ENCODE data around the gene GPR78. TPM values are rescaled to one million over a fixed set of nuclear protein-coding genes. Genes with fewer than 3 reads are reported as not detected.

GPR78 gene
- total and polyA plus RNA-seq, 2 of the 8 experiments (the other 6 are each of a cell fraction or from before 2014, with no cell fraction given) = 1.0 to 3.0 TPM

GRCh38 chr4:8595237-8596087 is 15.3 kb downstream of the GPR78 start:
- H4K20me1 ChIP-seq (replicated peaks in 1 of 2; ENCODE audit: control insufficient read depth in 1 of 2, insufficient read depth in 2 of 2, low read length in 2 of 2) = peaks cover 7 to 22% of the 10 kb centered on the region in 2 experiments
- H2BK20ac ChIP-seq (ENCODE audit: low read length) = no peak overlapping the region
- H3K27ac ChIP-seq (ENCODE audit: low read depth, low read length) = no peak overlapping the region
- ChIA-PET POLR2A (ENCODE audit: partially characterized antibody) (no interaction called here), CTCF (ENCODE audit: partially characterized antibody) (interaction anchor here (0.7 to 5.8 kb wide), 10 partner anchors 11 to 125 kb away, joined by 3 to 49 read pairs (median 4); no protein-coding TSS in a partner anchor)
- peaks cover 11% of the 10 kb centered on the region for H3K79me1 ChIP-seq (ENCODE audit: low read depth, low read length)
- H3K23ac ChIP-seq (ENCODE audit: insufficient read length) = no peak overlapping the region
- H2AK5ac ChIP-seq (ENCODE audit: low read depth, low read length) = no peak overlapping the region
- no peak overlapping the region for H4K5ac ChIP-seq (ENCODE audit: insufficient read length, low read depth, low read length)
- no peak overlapping the region for H3K9ac ChIP-seq (replicated peaks in 1 of 4; ENCODE audit: extremely low read depth in 1 of 4, low read depth in 3 of 4, low read length in 3 of 4)
- no peak for FAIRE-seq
- peaks cover 14% of the 10 kb centered on the region; the same call in 1 of the 2 replicates for H3K23me2 ChIP-seq (ENCODE audit: low read depth, low read length)
- H2BK5ac ChIP-seq (ENCODE audit: low read depth, low read length) = no peak overlapping the region
- no peak overlapping the region for H2AFZ ChIP-seq (ENCODE audit: low read length)
- no peak overlapping the region for H2BK120ac ChIP-seq (replicated peaks; ENCODE audit: low read depth, low read length)
- H3K9me3 ChIP-seq (ENCODE audit: insufficient read depth in 2 of 2, low read depth in 1 of 2, low read length in 1 of 2) = no peaks in the 10 kb centered on the region
- H2BK12ac ChIP-seq (ENCODE audit: low read depth, low read length) = no peak overlapping the region
- no peak overlapping the region for H3K4ac ChIP-seq (replicated peaks; ENCODE audit: insufficient read length, low read depth, low read length)
- H3K4me1 ChIP-seq (replicated peaks in 1 of 4; ENCODE audit: control insufficient read depth in 3 of 4, insufficient read depth in 4 of 4, low read length in 3 of 4) = peaks cover 0 to 24% (median 20%) of the 10 kb centered on the region in 4 experiments; a peak in 6 of 7 replicates
- H3K4me2 ChIP-seq (ENCODE audit: insufficient read depth in 1 of 2, low read depth in 2 of 2, low read length in 2 of 2) = no peak overlapping the region
- DNase-seq (ENCODE audit: low read depth in 1 of 2, low spot score in 2 of 2) = no peak
- 93% methylated on average over 16 of the region's 16 CpGs; no CpG with 5 or more reads in 1 of the 2 experiments for WGBS, 2 experiments (ENCODE audit: extremely low coverage in 1 of 2, insufficient coverage in 1 of 2, insufficient read length in 1 of 2, insufficient replicate concordance in 2 of 2, low coverage in 1 of 2, low lambda C conversion rate in 2 of 2, missing lambda C conversion rate in 1 of 2)
- H4K91ac ChIP-seq (replicated peaks; ENCODE audit: insufficient read length, low read length) = no peak overlapping the region
- no peak overlapping the region for H3K18ac ChIP-seq (ENCODE audit: extremely low read depth, low read length)
- peaks cover 0 to 20% of the 10 kb centered on the region in 2 experiments; a peak in 1 of 4 replicates for H3K79me2 ChIP-seq (ENCODE audit: control insufficient read depth in 1 of 2, insufficient read depth in 2 of 2, low read length in 2 of 2)
- no peak overlapping the region for H4K8ac ChIP-seq (ENCODE audit: extremely low read depth, insufficient read depth, low read length)
- peaks cover 0 to 3% (median 0%) of the 10 kb centered on the region in 4 experiments; a peak in 3 of 8 replicates for H3K36me3 ChIP-seq (ENCODE audit: control insufficient read depth in 2 of 4, insufficient read depth in 4 of 4, low read length in 3 of 4)
- H3K14ac ChIP-seq (ENCODE audit: insufficient read length) = no peak overlapping the region
- 0 out of 7 replicates have a peak, but pooled peaks cover 0 to 3% (median under 1%) of the 10 kb centered on the region in 4 experiments for H3K27me3 ChIP-seq (replicated peaks in 1 of 4; ENCODE audit: control insufficient read depth in 3 of 4, extremely low read depth in 1 of 4, insufficient read depth in 3 of 4, low read length in 3 of 4)
- H3K56ac ChIP-seq (replicated peaks; ENCODE audit: insufficient read length, low read depth, low read length) = no peak overlapping the region
- no peak overlapping the region for H2BK15ac ChIP-seq (ENCODE audit: low read length)
- no peak overlapping the region for H3K4me3 ChIP-seq (ENCODE audit: extremely low read depth in 1 of 4, insufficient read depth in 2 of 4, low read depth in 3 of 4, low read length in 4 of 4)
- TF ChIP-seq SIRT6 (IDR thresholded peaks at IDR 0.05; ENCODE audit: low read length) = no peak
- no peak for TF ChIP-seq POU5F1 (IDR thresholded peaks at IDR 0.05; ENCODE audit: low read depth, low read length)
- no peak for TF ChIP-seq TEAD4 (IDR thresholded peaks at IDR 0.05; ENCODE audit: low read depth, low read length)
- TF ChIP-seq EGR1 (IDR thresholded peaks at IDR 0.05; ENCODE audit: borderline replicate concordance, low read depth, low read length) = no peak
- TF ChIP-seq CTCF (IDR thresholded peaks at IDR 0.05; ENCODE audit: control extremely low read depth in 1 of 3, insufficient read depth in 1 of 3, low read depth in 1 of 3, low read length in 3 of 3) = no peak
- no peak for TF ChIP-seq SIN3A (conservative IDR thresholded peaks at IDR 0.05 in 1 of 2, IDR thresholded peaks at IDR 0.05 in 1 of 2; ENCODE audit: low read depth in 1 of 2, low read length in 2 of 2)
- TF ChIP-seq ATF2 (IDR thresholded peaks at IDR 0.05; ENCODE audit: low read length) = no peak

Data from H1 (cell line).